SK-N-MC (cell line): ENCODE results near the gene RAN.
"Not testable (repeated sequence)": the region's sequence is repeated elsewhere in the genome, so short reads cannot be mapped to it uniquely, and the experiment has no call there.

Experiments used
- DNase-seq: peaks from one replicate; pipeline ENCODE4 v3.0.0-alpha.2; 2011; ENCODE audit warnings: low read depth, low spot score
- H3K27ac ChIP-seq: fragments of 200-600 bp; sonication (generic); 2 replicates; pipeline ENCODE4 v1.5.1; 2016; ENCODE audit warnings: mixed run types
- H3K36me3 ChIP-seq: fragments of 200-600 bp; sonication (generic); 2 replicates; pipeline ENCODE4 v1.6.1; 2017; ENCODE audit warnings: antibody characterized with exemption, low read length, mixed read lengths; ENCODE audit not compliant: insufficient read depth
- H3K4me3 ChIP-seq: fragments of 200-600 bp; sonication (generic); 2 replicates; pipeline ENCODE4 v1.5.1; 2016
- H3K9ac ChIP-seq: fragments of 200-600 bp; sonication (generic); 2 replicates; pipeline ENCODE4 v1.8.0; 2017; ENCODE audit warnings: mixed run types, mixed read lengths; ENCODE audit not compliant: insufficient read length
- H3K9me3 ChIP-seq: fragments of 200-600 bp; sonication (generic); 2 replicates; pipeline ENCODE4 v1.6.1; 2017; ENCODE audit warnings: low read depth, mild to moderate bottlenecking, antibody characterized with exemption, low read length, moderate library complexity, mixed read lengths
- EZH2 ChIP-seq: fragments of 200-600 bp; sonication (generic); IDR thresholded peaks from one replicate; pipeline ENCODE4 v1.6.1; 2017; ENCODE audit warnings: antibody characterized with exemption
- FOXP2 ChIP-seq: optimal IDR thresholded peaks from 2 replicates; pipeline ENCODE3; 2011; ENCODE audit warnings: mild to moderate bottlenecking, moderate library complexity; ENCODE audit not compliant: insufficient read depth; ENCODE audit errors: extremely low read length, control extremely low read depth
- POLR2AphosphoS5 ChIP-seq: IDR thresholded peaks from 2 replicates; pipeline ENCODE4 v1.6.1; 2012; ENCODE audit warnings: mild to moderate bottlenecking, low read depth, low read length, borderline replicate concordance

Gene RAN

GRCh38 chr12:130868412-130868811, 3.5 kb upstream of the RAN start:
- H3K27ac ChIP-seq, result no peak overlapping the region
- H3K9ac ChIP-seq, result no peak overlapping the region
- no peak overlapping the region for H3K4me3 ChIP-seq
- TF ChIP-seq POLR2AphosphoS5 (no peak), EZH2 (no peak), FOXP2 (no peak)
- peaks cover 10% of the 10 kb centered on the region for H3K36me3 ChIP-seq
- H3K9me3 ChIP-seq, result no peaks in the 10 kb centered on the region
- no peak for DNase-seq

- peak overlapping the region; percentile 91 for H3K9ac ChIP-seq
- peaks cover 33% of the 10 kb centered on the region for H3K36me3 ChIP-seq
- no peaks in the 10 kb centered on the region for H3K9me3 ChIP-seq
- peak overlapping the region; percentile 84 for H3K4me3 ChIP-seq
- peak overlapping the region; percentile 87 for H3K27ac ChIP-seq
- TF ChIP-seq POLR2AphosphoS5 (no peak), EZH2 (no peak), FOXP2 (no peak)
- DNase-seq, result no peak
Measured at GRCh38 chr12:130870442-130871285, 1.2 kb upstream of the RAN start.

- Histone ChIP-seq H3K27ac (peak overlapping the region; percentile 77), H3K9ac (peak overlapping the region; percentile 99), H3K9me3 (no peaks in the 10 kb centered on the region), H3K4me3 (peak overlapping the region; percentile 93), H3K36me3 (peaks cover 50% of the 10 kb centered on the region)
- no peak for DNase-seq
- no peak for TF ChIP-seq POLR2AphosphoS5
- TF ChIP-seq FOXP2, result no peak
- TF ChIP-seq EZH2, result no peak
Measured at GRCh38 chr12:130872179-130873096, 572 bp downstream of the RAN start.

GRCh38 chr12:130873106-130873795, 1.4 kb downstream of the RAN start:
- H3K9me3 ChIP-seq, result no peaks in the 10 kb centered on the region
- no peak for DNase-seq
- TF ChIP-seq EZH2 (no peak), POLR2AphosphoS5 (0 out of 2 replicates have a peak, but pooled peaks have one; percentile 13)
- H3K36me3 ChIP-seq, result peaks cover 50% of the 10 kb centered on the region
- peak overlapping the region; percentile 77 for H3K27ac ChIP-seq
- peak overlapping the region; percentile 99 for H3K9ac ChIP-seq
- peak overlapping the region; percentile 93 for H3K4me3 ChIP-seq

- Histone ChIP-seq H3K36me3 (peaks cover 50% of the 10 kb centered on the region), H3K27ac (peak overlapping the region; percentile 22; the same call in 1 of the 2 replicates), H3K9me3 (no peaks in the 10 kb centered on the region), H3K4me3 (peak overlapping the region; percentile 93), H3K9ac (peak overlapping the region; percentile 99)
- TF ChIP-seq POLR2AphosphoS5 (0 out of 2 replicates have a peak, but pooled peaks have one; percentile 7), FOXP2 (no peak), EZH2 (no peak)
- no peak for DNase-seq
Measured at GRCh38 chr12:130873825-130874224, 2.0 kb downstream of the RAN start.

GRCh38 chr12:130874696-130875095, 2.8 kb downstream of the RAN start:
- no peaks in the 10 kb centered on the region for H3K9me3 ChIP-seq
- TF ChIP-seq EZH2 (no peak), POLR2AphosphoS5 (0 out of 2 replicates have a peak, but pooled peaks have one; percentile 11), FOXP2 (no peak)
- no peak for DNase-seq
- H3K36me3 ChIP-seq, result peaks cover 50% of the 10 kb centered on the region
- H3K4me3 ChIP-seq, result peak overlapping the region; percentile 93; the same call in 1 of the 2 replicates
- H3K27ac ChIP-seq, result no peak overlapping the region
- H3K9ac ChIP-seq, result peak overlapping the region; percentile 99

- no peak for DNase-seq
- Histone ChIP-seq H3K4me3 (no peak overlapping the region), H3K9me3 (no peaks in the 10 kb centered on the region), H3K9ac (no peak overlapping the region), H3K27ac (no peak overlapping the region), H3K36me3 (peaks cover 50% of the 10 kb centered on the region)
- TF ChIP-seq FOXP2 (no peak), POLR2AphosphoS5 (no peak; the same call in 1 of the 2 replicates), EZH2 (no peak)
Measured at GRCh38 chr12:130875193-130875592, 3.3 kb downstream of the RAN start.

GRCh38 chr12:130875708-130876107, 3.8 kb downstream of the RAN start:
- H3K27ac ChIP-seq, H3K9ac ChIP-seq, H3K4me3 ChIP-seq, DNase-seq, H3K9me3 ChIP-seq: not testable (repeated sequence)
- H3K36me3 ChIP-seq, result peaks cover 50% of the 10 kb centered on the region
